Measurements from ENCODE around the gene CTNNA3.

DNA sequence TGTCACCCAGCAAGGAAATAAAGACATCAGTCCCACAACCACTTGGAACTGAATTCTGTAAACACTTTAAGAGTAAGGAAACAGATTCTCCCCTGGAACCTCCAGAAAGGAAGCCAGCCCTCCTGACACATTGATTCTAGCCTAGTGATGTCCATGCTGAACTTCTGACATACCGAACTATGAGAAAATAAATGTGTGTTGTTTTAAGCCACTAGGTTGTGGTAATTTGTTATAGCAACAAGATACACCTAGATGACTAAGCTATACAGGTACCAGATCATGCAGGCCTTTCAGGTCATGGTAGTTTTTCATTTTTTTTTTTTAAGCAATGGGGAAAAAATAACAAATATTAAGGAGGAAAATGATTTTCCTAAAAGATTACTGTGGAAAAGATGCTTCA is 807.8 kb downstream of the CTNNA3 start:
- TF ChIP-seq, protein P1, sequence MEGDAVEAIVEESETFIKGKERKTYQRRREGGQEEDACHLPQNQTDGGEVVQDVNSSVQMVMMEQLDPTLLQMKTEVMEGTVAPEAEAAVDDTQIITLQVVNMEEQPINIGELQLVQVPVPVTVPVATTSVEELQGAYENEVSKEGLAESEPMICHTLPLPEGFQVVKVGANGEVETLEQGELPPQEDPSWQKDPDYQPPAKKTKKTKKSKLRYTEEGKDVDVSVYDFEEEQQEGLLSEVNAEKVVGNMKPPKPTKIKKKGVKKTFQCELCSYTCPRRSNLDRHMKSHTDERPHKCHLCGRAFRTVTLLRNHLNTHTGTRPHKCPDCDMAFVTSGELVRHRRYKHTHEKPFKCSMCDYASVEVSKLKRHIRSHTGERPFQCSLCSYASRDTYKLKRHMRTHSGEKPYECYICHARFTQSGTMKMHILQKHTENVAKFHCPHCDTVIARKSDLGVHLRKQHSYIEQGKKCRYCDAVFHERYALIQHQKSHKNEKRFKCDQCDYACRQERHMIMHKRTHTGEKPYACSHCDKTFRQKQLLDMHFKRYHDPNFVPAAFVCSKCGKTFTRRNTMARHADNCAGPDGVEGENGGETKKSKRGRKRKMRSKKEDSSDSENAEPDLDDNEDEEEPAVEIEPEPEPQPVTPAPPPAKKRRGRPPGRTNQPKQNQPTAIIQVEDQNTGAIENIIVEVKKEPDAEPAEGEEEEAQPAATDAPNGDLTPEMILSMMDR (IDR thresholded peaks at IDR 0.05 in 8 of 11, conservative IDR thresholded peaks at IDR 0.05 in 3 of 11) = no peak
- TF ChIP-seq POLR2AphosphoS5 (IDR thresholded peaks at IDR 0.05) = no peak

All from spleen (tissue), 7 donors.